Esophagus muscularis mucosa (tissue), 4 donors: ENCODE measurements around the gene FOXP2. TPM values are rescaled to one million over a fixed set of nuclear protein-coding genes. Genes with fewer than 3 reads are reported as not detected.

ENCODE experiments used
- DNase-seq: peaks from one replicate; pipeline ENCODE4 v3.0.0-alpha.2; 2017; ENCODE audit errors: extremely low spot score
- H3K27ac ChIP-seq, 4 donors: fragments of 200-600 bp; sonication (generic); replicated peaks in 1 of 4; 1 replicate in 3 of 4; 2 replicates in 1 of 4; pipeline ENCODE4 v1.5.1; 2016 to 2019; ENCODE audit warnings: mild to moderate bottlenecking in 1 of 4
- H3K27me3 ChIP-seq, 4 donors: fragments of 200-600 bp; sonication (generic); one replicate each; pipeline versions ENCODE4 v1.5.1 to v1.6.0; 2016 to 2019
- H3K36me3 ChIP-seq, 4 donors: fragments of 200-600 bp; sonication (generic); one replicate each; pipeline ENCODE4 v1.5.1; 2016 to 2019
- H3K4me1 ChIP-seq, 4 donors: fragments of 200-600 bp; sonication (generic); one replicate each; pipeline ENCODE4 v1.5.1; 2016 to 2019
- H3K4me3 ChIP-seq, 4 donors: fragments of 200-600 bp; sonication (generic); 1 replicate in 2 of 4; 2 replicates in 2 of 4; pipeline ENCODE4 v1.5.1; 2016 to 2019; ENCODE audit warnings: mild to moderate bottlenecking in 4 of 4, moderate library complexity in 1 of 4
- H3K9me3 ChIP-seq, 4 donors: fragments of 200-600 bp; sonication (generic); 1 replicate in 3 of 4; 2 replicates in 1 of 4; pipeline ENCODE4 v1.5.1; 2016 to 2019
- CTCF ChIP-seq, 3 experiments: fragments of 200-600 bp in 2 of 3; fragments of 450-650 bp in 1 of 3; sonication (generic) in 2 of 3; IDR thresholded peaks; one replicate each; pipeline ENCODE4 v1.5.1; 2017 to 2019; ENCODE audit warnings: antibody characterized with exemption in 3 of 3, mild to moderate bottlenecking in 2 of 3, moderate library complexity in 1 of 3
- EP300 ChIP-seq: sonication (generic); formaldehyde crosslinking; IDR thresholded peaks from one replicate; pipeline ENCODE4 v1.6.1; 2017; ENCODE audit warnings: antibody characterized with exemption
- POLR2A ChIP-seq: fragments of 450-650 bp; IDR thresholded peaks from one replicate; pipeline ENCODE4 v1.6.1; 2017; ENCODE audit warnings: antibody characterized with exemption, moderate library complexity, mild to moderate bottlenecking, low read depth
- POLR2AphosphoS5 ChIP-seq, 2 donors: sonication (generic); formaldehyde crosslinking; IDR thresholded peaks; one replicate each; pipeline ENCODE4 v1.6.1; 2017; ENCODE audit warnings: antibody characterized with exemption in 2 of 2
- WGBS: methylation state at CpG from one replicate; pipeline ENCODE4 v1.1.5; 2018; 5-methylcytosine and 5-hydroxymethylcytosine counted together
- intact Hi-C: fragments of 100-400 bp; cut with DNase I; formaldehyde crosslinking; loops from one replicate; pipeline ENCODE4 v1.15.1; 2023
- total RNA-seq, 4 donors: library from RNA; depleted of rRNA; stranded (reverse); fragments of >200 nt; gene quantifications; one replicate each; pipeline versions ENCODE4 v1.1.0 to v1.2.1, GENCODE V29; 2016

The FOXP2 gene
- total RNA-seq, 4 donors from 2014 or later: 37.1 to 54.2 (median 48.0) TPM

- Histone ChIP-seq H3K36me3 (no peaks in the 10 kb centered on the region), H3K27me3 (no peaks in the 10 kb centered on the region), H3K9me3 (no peaks in the 10 kb centered on the region), H3K4me3 (no peak overlapping the region), H3K4me1 (peaks cover 0 to 61% (median 60%) of the 10 kb centered on the region in 4 donors), H3K27ac (no peak overlapping the region)
- intact Hi-C loops: loop anchor here (5.0 kb wide), 2 partner anchors 235 to 580 kb away; no protein-coding TSS in a partner anchor
- TF ChIP-seq EP300: no peak
- TF ChIP-seq POLR2AphosphoS5 (IDR thresholded peaks at IDR 0.05): no peak
- TF ChIP-seq POLR2A: no peak
- TF ChIP-seq CTCF (IDR thresholded peaks at IDR 0.05): no peak
- no peak for DNase-seq
- WGBS: 74% methylated on average over 6 of the region's 6 CpGs
These were observed 247.5 kb downstream of the FOXP2 start for GRCh38 chr7:114662002-114662677.

GRCh38 chr7:114663502-114663901, 248.9 kb downstream of the FOXP2 start:
- Histone ChIP-seq H3K27me3 (no peaks in the 10 kb centered on the region), H3K4me3 (no peak overlapping the region), H3K4me1 (peaks cover 0 to 48% (median 47%) of the 10 kb centered on the region in 4 donors), H3K36me3 (no peaks in the 10 kb centered on the region), H3K9me3 (no peaks in the 10 kb centered on the region), H3K27ac (no peak overlapping the region)
- TF ChIP-seq EP300 (no peak), CTCF (IDR thresholded peaks at IDR 0.05) (peak; percentile 42 to 53 (median 44))
- WGBS: 52% methylated on average over 1 of the region's 1 CpG
- intact Hi-C loops: loop anchor here (5.0 kb wide), 2 partner anchors 236 to 581 kb away; no protein-coding TSS in a partner anchor
- no peak for DNase-seq

GRCh38 chr7:114670676-114671075, 256.1 kb downstream of the FOXP2 start:
- TF ChIP-seq CTCF (IDR thresholded peaks at IDR 0.05) (no peak), EP300 (no peak), POLR2AphosphoS5 (IDR thresholded peaks at IDR 0.05) (no peak), POLR2A (no peak)
- H3K27me3 ChIP-seq: no peaks in the 10 kb centered on the region
- H3K4me3 ChIP-seq: no peak overlapping the region
- H3K36me3 ChIP-seq: peaks cover 0 to 4% (median 0%) of the 10 kb centered on the region in 4 donors
- H3K27ac ChIP-seq: no peak overlapping the region
- H3K9me3 ChIP-seq: no peaks in the 10 kb centered on the region
- intact Hi-C loops: no loop called here
- peaks cover 0 to 4% (median 0%) of the 10 kb centered on the region in 4 donors for H3K4me1 ChIP-seq
- DNase-seq: no peak

- Histone ChIP-seq H3K36me3 (peaks cover 0 to 4% (median 0%) of the 10 kb centered on the region in 4 donors), H3K4me1 (peaks cover 0 to 4% (median 0%) of the 10 kb centered on the region in 4 donors), H3K27ac (no peak overlapping the region), H3K9me3 (no peaks in the 10 kb centered on the region), H3K4me3 (no peak overlapping the region), H3K27me3 (no peaks in the 10 kb centered on the region)
- TF ChIP-seq POLR2A: no peak
- no peak for TF ChIP-seq EP300
- TF ChIP-seq POLR2AphosphoS5 (IDR thresholded peaks at IDR 0.05): no peak
- no peak for TF ChIP-seq CTCF (IDR thresholded peaks at IDR 0.05)
- intact Hi-C loops: no loop called here
- no peak for DNase-seq
- WGBS: 74% methylated on average over 2 of the region's 2 CpGs
These were observed 257.0 kb downstream of the FOXP2 start for GRCh38 chr7:114671563-114672123.
